Measurements from ENCODE around the gene TICRR.

- TF ChIP-seq CTCF (IDR thresholded peaks at IDR 0.05) (no peak), EZH2 (IDR thresholded peaks at IDR 0.05; ENCODE audit: borderline replicate concordance, insufficient read depth, low read depth, low read length, poor library complexity, severe bottlenecking) (no peak)
These were observed 19.5 kb upstream of the TICRR start for GRCh38 chr15:89555768-89556167.
